H1 (cell line): ENCODE data around the gene FGF18. TPM values are rescaled to one million over a fixed set of nuclear protein-coding genes. Genes with fewer than 3 reads are reported as not detected.

Experiments used
- BACH1 ChIP-seq: IDR thresholded peaks from 2 replicates; pipeline ENCODE4 v1.6.1; 2012; ENCODE audit warnings: low read length, improper control_type of control experiment
- BCL11A ChIP-seq, 2 experiments: IDR thresholded peaks; one replicate each; pipeline ENCODE4 v1.6.1; 2011; ENCODE audit warnings: low read depth in 2 of 2, low read length in 2 of 2, mild to moderate bottlenecking in 2 of 2
- CBX5 ChIP-seq: fragments of 300-800, 300-1000 bp; sonication (generic); IDR thresholded peaks from 2 replicates; pipeline ENCODE4 v1.7.1; 2016; ENCODE audit warnings: antibody characterized with exemption, low read length, low read depth
- CBX8 ChIP-seq: fragments of 300-800, 300-1000 bp; sonication (generic); IDR thresholded peaks from 2 replicates; pipeline ENCODE4 v1.7.1; 2016; ENCODE audit warnings: low read depth, low read length, borderline replicate concordance
- CEBPB ChIP-seq: IDR thresholded peaks from 2 replicates; pipeline ENCODE4 v1.6.1; 2012; ENCODE audit warnings: low read depth, low read length
- EP300 ChIP-seq, 2 experiments: IDR thresholded peaks; 1 replicate in 1 of 2; 2 replicates in 1 of 2; pipeline ENCODE4 v1.6.1; 2011 to 2012; ENCODE audit warnings: low read depth in 2 of 2, low read length in 2 of 2, mild to moderate bottlenecking in 2 of 2, borderline replicate concordance in 1 of 2, inconsistent platforms in 1 of 2, moderate library complexity in 1 of 2
- HDAC2 ChIP-seq, 2 experiments: fragments of 300-600 bp in 1 of 2; sonication (generic) in 1 of 2; IDR thresholded peaks; 2 replicates each; pipeline ENCODE4 v1.6.1; 2011 to 2012; ENCODE audit warnings: low read depth in 2 of 2, low read length in 2 of 2, mild to moderate bottlenecking in 2 of 2, moderate library complexity in 2 of 2, borderline replicate concordance in 1 of 2, inconsistent platforms in 1 of 2
- KDM1A ChIP-seq: fragments of 200-600, 300-600 bp; sonication (generic); IDR thresholded peaks from 2 replicates; pipeline ENCODE4 v1.7.1; 2016; ENCODE audit warnings: mild to moderate bottlenecking, low read length, borderline replicate concordance
- NANOG ChIP-seq: IDR thresholded peaks from 2 replicates; pipeline ENCODE4 v1.6.1; 2011; ENCODE audit warnings: low read length, low read depth, mild to moderate bottlenecking, inconsistent platforms; ENCODE audit not compliant: insufficient read depth, poor library complexity, severe bottlenecking
- PHF8 ChIP-seq: fragments of 200-600 bp; sonication (generic); conservative IDR thresholded peaks from 2 replicates; pipeline ENCODE4 v1.7.1; 2012; ENCODE audit warnings: low read depth, mild to moderate bottlenecking, inconsistent platforms, low read length, moderate library complexity
- POU5F1 ChIP-seq: IDR thresholded peaks from 2 replicates; pipeline ENCODE4 v1.6.1; 2011; ENCODE audit warnings: low read depth, mild to moderate bottlenecking, low read length, moderate library complexity
- RAD21 ChIP-seq, 2 experiments: IDR thresholded peaks in 1 of 2; conservative IDR thresholded peaks in 1 of 2; 2 replicates each; pipeline ENCODE4 v1.6.1; 2011; ENCODE audit warnings: low read depth in 2 of 2, low read length in 2 of 2, improper control_type of control experiment in 1 of 2, inconsistent platforms in 1 of 2, mild to moderate bottlenecking in 1 of 2, moderate library complexity in 1 of 2
- RFX5 ChIP-seq: IDR thresholded peaks from 2 replicates; pipeline ENCODE4 v1.6.1; 2011; ENCODE audit warnings: low read depth, low read length, improper control_type of control experiment, borderline replicate concordance
- RNF2 ChIP-seq: fragments of 200-900, 300-1000 bp; sonication (generic); IDR thresholded peaks from 2 replicates; pipeline ENCODE4 v1.7.1; 2016; ENCODE audit warnings: borderline replicate concordance, low read depth, mild to moderate bottlenecking, antibody characterized with exemption, low read length; ENCODE audit not compliant: poor library complexity, severe bottlenecking; ENCODE audit errors: missing control alignments
- SP1 ChIP-seq: IDR thresholded peaks from 2 replicates; pipeline ENCODE4 v1.6.1; 2011; ENCODE audit warnings: low read depth, low read length
- SP2 ChIP-seq: IDR thresholded peaks from 2 replicates; pipeline ENCODE4 v1.6.1; 2012; ENCODE audit warnings: mild to moderate bottlenecking, low read length, inconsistent platforms
- SRF ChIP-seq: IDR thresholded peaks from 2 replicates; pipeline ENCODE4 v1.6.1; 2011; ENCODE audit warnings: mild to moderate bottlenecking, low read depth, low read length, moderate library complexity
- TBP ChIP-seq: IDR thresholded peaks from 2 replicates; pipeline ENCODE4 v1.6.1; 2011; ENCODE audit warnings: low read depth, low read length, improper control_type of control experiment
- polyA plus RNA-seq, 7 experiments: library from polyadenylated mRNA; depleted of rRNA in 3 of 7; stranded (reverse) in 5 of 7; unstranded in 2 of 7; fragments of >200 nt in 5 of 7; fragments of 200-250 nt in 2 of 7; gene quantifications; 1 replicate in 5 of 7; 2 replicates in 1 of 7; 4 replicates in 1 of 7; pipeline versions ENCODE4 v1.2.1 to v1.2.3, GENCODE V29; 2011 to 2013; ENCODE audit warnings: missing spikeins in 2 of 7, mixed read lengths in 2 of 7
- total RNA-seq: library from RNA; stranded (reverse); fragmentation: NEBNext Ultra II Directional; extraction: Animal tissue kit (Norgen Biotek cat#: 25700); gene quantifications from 2 replicates; pipeline ENCODE4 v1.2.1, GENCODE V29; 2021
- TF ChIP-seq, protein P1 (sequence below): IDR thresholded peaks from 2 replicates; pipeline ENCODE4 v1.6.1; 2011; ENCODE audit warnings: low read depth, mild to moderate bottlenecking, low read length; ENCODE audit not compliant: insufficient read depth
- TF ChIP-seq, protein P2 (sequence below): IDR thresholded peaks from 2 replicates; pipeline ENCODE4 v1.6.1; 2011; ENCODE audit warnings: low read length, improper control_type of control experiment
- TF ChIP-seq, protein P3 (sequence below): IDR thresholded peaks from 2 replicates; pipeline ENCODE4 v1.6.1; 2012; ENCODE audit warnings: inconsistent platforms

Gene FGF18
- total and polyA plus RNA-seq, 2 of the 8 experiments (the other 6 are each of a cell fraction or from before 2014, with no cell fraction given): 0.54 to 1.3 TPM

DNA sequence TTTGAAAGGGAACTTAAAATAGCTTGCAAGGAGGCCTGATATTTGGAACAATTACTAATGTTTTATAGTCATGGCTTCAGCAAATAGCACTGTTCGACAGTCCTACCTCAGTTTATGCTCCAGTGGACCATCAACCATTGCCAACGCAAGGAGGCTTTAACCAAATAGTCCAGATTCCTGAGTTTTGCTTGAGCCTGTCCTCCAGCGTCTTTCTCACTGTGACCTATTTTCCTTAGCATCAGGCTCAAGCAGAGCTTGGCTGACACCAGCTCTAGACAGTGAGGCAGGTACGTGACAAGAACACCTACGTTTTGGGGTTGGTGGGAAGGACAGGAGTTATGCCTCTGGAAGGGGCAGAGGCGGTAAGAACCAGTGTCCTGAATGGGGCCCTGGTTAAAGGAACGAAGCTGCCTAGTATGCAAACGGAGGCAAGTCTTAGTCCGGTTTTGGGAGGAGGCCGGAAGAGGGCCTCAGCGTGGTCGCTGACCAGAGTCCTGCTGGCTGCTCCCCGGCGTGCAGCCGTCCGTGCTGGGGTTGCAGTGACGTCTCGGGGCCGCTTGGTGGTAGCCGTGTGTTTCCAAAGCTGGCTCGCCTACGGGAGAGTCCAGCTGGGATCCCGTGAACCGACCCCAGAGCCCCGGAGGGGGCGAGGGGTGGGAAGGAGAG lies 998 bp upstream of the FGF18 start (continued):
- no peak for TF ChIP-seq RNF2
- peak; percentile 94 to 98 for TF ChIP-seq RAD21 (IDR thresholded peaks at IDR 0.05 in 1 of 2, conservative IDR thresholded peaks at IDR 0.05 in 1 of 2; ENCODE audit: low read depth in 2 of 2, low read length in 2 of 2)
- TF ChIP-seq, protein P1, sequence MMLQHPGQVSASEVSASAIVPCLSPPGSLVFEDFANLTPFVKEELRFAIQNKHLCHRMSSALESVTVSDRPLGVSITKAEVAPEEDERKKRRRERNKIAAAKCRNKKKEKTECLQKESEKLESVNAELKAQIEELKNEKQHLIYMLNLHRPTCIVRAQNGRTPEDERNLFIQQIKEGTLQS: no peak
- TF ChIP-seq HDAC2 (IDR thresholded peaks at IDR 0.05; ENCODE audit: borderline replicate concordance in 1 of 2, low read depth in 2 of 2, low read length in 2 of 2): 0 out of 4 replicates have a peak, but pooled peaks have one; percentile 17 to 25
- TF ChIP-seq SP2: no peak
- no peak for TF ChIP-seq NANOG
- TF ChIP-seq BCL11A (IDR thresholded peaks at IDR 0.05; ENCODE audit: low read depth in 2 of 2, low read length in 2 of 2): no peak
- TF ChIP-seq BACH1: 0 out of 2 replicates have a peak, but pooled peaks have one; percentile 8
- TF ChIP-seq CBX5: no peak
- no peak for TF ChIP-seq SP1
- no peak for TF ChIP-seq RFX5
- no peak for TF ChIP-seq CBX8
- no peak for TF ChIP-seq CEBPB
- no peak for TF ChIP-seq TBP
- TF ChIP-seq SRF: no peak
- TF ChIP-seq PHF8: no peak
- TF ChIP-seq, protein P2, sequence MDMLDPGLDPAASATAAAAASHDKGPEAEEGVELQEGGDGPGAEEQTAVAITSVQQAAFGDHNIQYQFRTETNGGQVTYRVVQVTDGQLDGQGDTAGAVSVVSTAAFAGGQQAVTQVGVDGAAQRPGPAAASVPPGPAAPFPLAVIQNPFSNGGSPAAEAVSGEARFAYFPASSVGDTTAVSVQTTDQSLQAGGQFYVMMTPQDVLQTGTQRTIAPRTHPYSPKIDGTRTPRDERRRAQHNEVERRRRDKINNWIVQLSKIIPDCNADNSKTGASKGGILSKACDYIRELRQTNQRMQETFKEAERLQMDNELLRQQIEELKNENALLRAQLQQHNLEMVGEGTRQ: no peak
- no peak for TF ChIP-seq POU5F1
- TF ChIP-seq, protein P3, sequence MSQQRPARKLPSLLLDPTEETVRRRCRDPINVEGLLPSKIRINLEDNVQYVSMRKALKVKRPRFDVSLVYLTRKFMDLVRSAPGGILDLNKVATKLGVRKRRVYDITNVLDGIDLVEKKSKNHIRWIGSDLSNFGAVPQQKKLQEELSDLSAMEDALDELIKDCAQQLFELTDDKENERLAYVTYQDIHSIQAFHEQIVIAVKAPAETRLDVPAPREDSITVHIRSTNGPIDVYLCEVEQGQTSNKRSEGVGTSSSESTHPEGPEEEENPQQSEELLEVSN: no peak
- no peak for TF ChIP-seq EP300 (IDR thresholded peaks at IDR 0.05; ENCODE audit: borderline replicate concordance in 1 of 2, low read depth in 2 of 2, low read length in 2 of 2)
- TF ChIP-seq KDM1A: no peak
